Natural killer cell treated with Interleukin-12 subunit alpha and Interleukin-12 subunit beta and Interleukin-15 and Interleukin-18, amount 100 ng/mL, for 72 hours (primary cell): ENCODE results near the gene BRD4. TPM values are rescaled to one million over a fixed set of nuclear protein-coding genes. Genes with fewer than 3 reads are reported as not detected.

Source experiments
- ATAC-seq, 2 donors: fragments of 150-1000 bp; cut with Tn5 transposase in 1 of 2; sonication (Bioruptor Pico), chemical (Tn5 transposase) in 1 of 2; 2 replicates each; pipeline ENCODE4 v1.10.0; 2021
- DNase-seq: peaks from one replicate; pipeline ENCODE4 v3.0.0; 2022; ENCODE audit warnings: low spot score
- H3K27ac Mint-ChIP-seq, 2 donors: 1 replicate in 1 of 2; 2 replicates in 1 of 2; pipeline ENCODE4 v1.8.0; 2022; ENCODE audit warnings: mixed read lengths in 2 of 2, mild to moderate bottlenecking in 1 of 2, moderate library complexity in 1 of 2
- H3K27me3 Mint-ChIP-seq, 2 donors: 1 replicate in 1 of 2; 2 replicates in 1 of 2; pipeline ENCODE4 v1.8.0; 2022; ENCODE audit warnings: mixed read lengths in 2 of 2
- H3K36me3 Mint-ChIP-seq: one replicate; pipeline ENCODE4 v1.8.0; 2022; ENCODE audit warnings: mixed read lengths
- H3K4me1 Mint-ChIP-seq, 2 donors: 1 replicate in 1 of 2; 2 replicates in 1 of 2; pipeline ENCODE4 v1.8.0; 2022; ENCODE audit warnings: low read depth in 2 of 2, mixed read lengths in 2 of 2, mild to moderate bottlenecking in 1 of 2
- H3K4me3 Mint-ChIP-seq: one replicate; pipeline ENCODE4 v1.8.0; 2022; ENCODE audit warnings: mixed read lengths
- H3K9me3 Mint-ChIP-seq: 2 replicates; pipeline ENCODE4 v1.8.0; 2022; ENCODE audit warnings: mixed read lengths
- total RNA-seq, 2 donors: library from RNA; stranded (reverse); gene quantifications; one replicate each; pipeline ENCODE4 v1.2.3, GENCODE V29; 2022

Gene BRD4
- total RNA-seq, 2 donors from 2014 or later: 111 to 161 TPM

DNA sequence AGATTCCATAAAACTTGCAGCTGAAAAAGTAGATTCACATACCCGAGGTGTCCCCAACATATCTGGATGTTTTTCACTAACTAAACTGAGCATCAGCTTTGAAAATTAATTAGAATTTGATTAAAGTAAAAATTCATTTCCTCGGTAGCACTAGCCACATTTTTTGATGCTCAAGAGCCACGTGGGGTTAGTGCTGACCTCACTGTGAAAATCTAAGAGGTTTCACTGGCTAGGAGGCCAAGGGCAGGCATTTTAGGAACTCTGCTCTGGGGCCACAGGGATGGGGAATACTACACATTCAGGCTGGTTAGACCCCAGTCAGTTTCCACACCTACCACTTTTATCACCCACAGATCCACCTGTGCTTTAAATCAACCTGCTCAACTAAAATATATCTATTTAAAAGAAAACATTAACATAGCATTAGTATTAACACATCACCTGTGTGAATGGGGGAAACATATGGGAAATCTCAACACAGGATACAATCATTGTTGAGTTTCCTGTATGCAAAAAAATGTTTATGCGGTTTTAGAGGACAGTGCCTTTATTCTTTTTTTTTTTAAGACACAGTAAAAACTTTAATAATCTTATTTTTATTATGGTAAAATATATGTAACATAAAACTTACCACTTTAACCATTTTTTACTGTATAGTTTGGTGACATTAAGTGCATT lies 45.5 kb downstream of the BRD4 start:
- H3K27ac Mint-ChIP-seq: peak overlapping the region; percentile 73 to 80
- peak overlapping the region; percentile 15 for H3K4me3 Mint-ChIP-seq
- H3K27me3 Mint-ChIP-seq: no peaks in the 10 kb centered on the region
- H3K36me3 Mint-ChIP-seq: no peaks in the 10 kb centered on the region
- DNase-seq (no peak), ATAC-seq (no peak)
- no peaks in the 10 kb centered on the region for H3K9me3 Mint-ChIP-seq
- H3K4me1 Mint-ChIP-seq: peaks cover 79 to 92% of the 10 kb centered on the region in 2 donors

DNA sequence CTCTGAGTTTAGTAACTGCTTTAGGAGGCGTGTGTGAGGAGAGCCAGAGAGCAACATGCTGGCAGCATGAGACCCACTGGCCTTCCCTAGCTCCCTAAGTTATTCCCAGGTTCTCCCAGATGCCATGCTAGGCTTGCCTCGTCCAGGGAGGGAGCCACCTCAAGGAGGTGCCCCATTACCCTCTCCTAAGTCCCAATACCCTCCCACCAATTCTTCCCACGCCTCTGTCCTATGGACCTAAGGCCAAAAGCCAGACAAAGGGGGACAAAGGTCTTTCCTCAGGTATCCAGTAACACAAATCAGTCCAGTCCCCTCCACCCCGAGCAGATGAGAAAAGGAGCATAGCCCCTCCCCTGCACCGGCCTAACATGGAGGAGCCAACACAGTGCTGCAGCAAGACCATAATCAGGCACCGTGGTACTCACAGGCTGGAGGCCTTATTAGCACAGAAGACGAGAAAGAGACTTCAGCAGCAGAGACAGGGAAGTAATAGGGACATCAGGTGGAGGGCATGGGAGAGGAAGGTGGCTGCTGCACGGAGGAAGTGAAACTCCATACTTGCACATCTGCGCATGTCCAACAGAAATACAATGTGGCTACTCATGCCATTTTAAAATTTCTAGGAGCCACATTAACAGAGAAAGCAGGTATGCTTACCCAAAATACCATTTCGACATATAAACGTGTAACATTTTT lies 46.3 kb downstream of the BRD4 start:
- peak overlapping the region; percentile 10 for H3K4me3 Mint-ChIP-seq
- peaks cover 79 to 91% of the 10 kb centered on the region in 2 donors for H3K4me1 Mint-ChIP-seq
- H3K36me3 Mint-ChIP-seq: no peaks in the 10 kb centered on the region
- DNase-seq (no peak), ATAC-seq (no peak)
- no peaks in the 10 kb centered on the region for H3K27me3 Mint-ChIP-seq
- H3K9me3 Mint-ChIP-seq: no peaks in the 10 kb centered on the region
- peak overlapping the region in 1 of 2 donors; percentile 67 for H3K27ac Mint-ChIP-seq

DNA sequence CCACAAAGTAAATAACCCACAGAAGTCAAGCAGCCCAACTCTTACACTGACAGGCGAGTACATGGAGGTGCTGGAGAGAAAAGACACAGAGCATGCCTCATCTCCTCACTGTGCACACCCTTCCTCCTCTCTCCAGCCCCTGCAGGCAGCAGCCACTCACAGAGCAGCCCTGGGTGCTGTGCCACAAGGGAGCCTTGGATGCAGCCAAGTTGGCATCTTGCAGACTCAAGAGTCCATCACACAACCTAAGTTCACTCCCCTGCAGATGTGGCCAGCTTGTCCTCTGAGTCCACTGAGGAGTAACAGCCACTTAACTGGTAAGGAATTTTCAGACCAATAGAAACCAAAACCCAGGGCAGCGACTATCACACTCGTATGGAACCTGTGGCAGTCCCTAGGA lies 47.4 kb downstream of the BRD4 start:
- no peak overlapping the region for H3K4me3 Mint-ChIP-seq
- ATAC-seq: no peak
- no peaks in the 10 kb centered on the region for H3K9me3 Mint-ChIP-seq
- H3K27me3 Mint-ChIP-seq: no peaks in the 10 kb centered on the region
- DNase-seq: no peak
- H3K27ac Mint-ChIP-seq: peak overlapping the region; percentile 63 to 71
- H3K4me1 Mint-ChIP-seq: peaks cover 78 to 91% of the 10 kb centered on the region in 2 donors
- no peaks in the 10 kb centered on the region for H3K36me3 Mint-ChIP-seq

DNA sequence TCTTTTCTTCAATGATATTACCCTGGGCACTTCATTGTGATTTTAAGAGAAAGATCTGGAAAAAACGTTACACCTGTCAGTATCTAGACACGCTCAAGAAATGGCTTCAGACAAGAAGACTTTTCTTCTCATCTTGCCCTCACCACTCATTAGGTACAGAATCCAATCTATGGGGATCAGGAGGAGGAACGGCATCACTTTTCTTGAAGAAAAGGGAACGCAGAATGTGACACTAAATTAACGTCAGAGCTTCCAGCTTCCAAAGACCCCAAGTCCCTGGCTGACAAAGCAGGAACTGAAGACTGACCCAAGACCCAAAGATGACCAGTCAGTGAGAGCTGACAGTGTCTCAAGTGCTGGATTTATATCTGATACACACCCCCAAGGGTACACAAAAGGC lies 48.2 kb downstream of the BRD4 start:
- Mint-ChIP-seq H3K9me3 (no peaks in the 10 kb centered on the region), H3K4me1 (peaks cover 78 to 91% of the 10 kb centered on the region in 2 donors), H3K36me3 (no peaks in the 10 kb centered on the region), H3K27me3 (no peaks in the 10 kb centered on the region), H3K27ac (peak overlapping the region; percentile 63 to 71), H3K4me3 (peak overlapping the region; percentile 62)
- DNase-seq (no peak), ATAC-seq (no peak)

DNA sequence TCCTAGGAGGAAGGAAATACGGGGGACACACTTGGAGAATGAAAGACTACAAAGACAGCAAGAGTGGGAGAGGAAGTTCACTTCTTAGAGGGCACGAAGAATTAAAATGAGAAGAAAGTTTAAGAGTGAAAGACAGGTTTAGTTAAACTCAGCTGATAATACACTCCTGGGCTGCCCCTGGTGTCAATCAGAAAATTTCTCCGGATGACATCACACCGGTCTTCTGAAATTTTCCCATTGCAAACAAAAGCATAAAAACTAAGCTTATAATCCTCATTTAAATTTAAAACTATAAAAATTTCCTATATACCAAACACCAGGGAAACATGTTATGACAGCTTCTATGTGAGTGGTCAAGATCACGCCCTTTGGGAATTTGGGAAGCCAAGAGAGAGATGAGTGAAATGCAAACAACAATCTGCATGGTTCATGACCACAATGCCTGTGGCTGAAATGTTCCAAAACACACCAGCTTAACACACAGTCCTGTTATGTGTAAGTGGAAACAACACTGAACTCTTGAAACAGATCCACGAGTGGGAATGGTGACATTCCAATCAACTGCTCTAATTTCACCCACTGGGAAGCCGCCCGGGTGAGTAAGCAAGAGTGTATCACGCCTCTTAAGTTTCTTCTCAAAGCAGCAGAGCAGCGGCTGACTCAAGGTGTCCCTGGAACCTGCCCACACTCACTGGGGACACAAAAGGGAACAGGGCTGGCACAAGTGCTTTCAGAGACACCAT lies 49.0 kb downstream of the BRD4 start:
- ATAC-seq (peak in 1 of 2 donors; percentile 28), DNase-seq (no peak)
- Mint-ChIP-seq H3K27me3 (no peaks in the 10 kb centered on the region), H3K4me1 (peaks cover 71 to 83% of the 10 kb centered on the region in 2 donors), H3K4me3 (peak overlapping the region; percentile 62), H3K36me3 (no peaks in the 10 kb centered on the region), H3K9me3 (no peaks in the 10 kb centered on the region), H3K27ac (peak overlapping the region; percentile 63 to 71)

DNA sequence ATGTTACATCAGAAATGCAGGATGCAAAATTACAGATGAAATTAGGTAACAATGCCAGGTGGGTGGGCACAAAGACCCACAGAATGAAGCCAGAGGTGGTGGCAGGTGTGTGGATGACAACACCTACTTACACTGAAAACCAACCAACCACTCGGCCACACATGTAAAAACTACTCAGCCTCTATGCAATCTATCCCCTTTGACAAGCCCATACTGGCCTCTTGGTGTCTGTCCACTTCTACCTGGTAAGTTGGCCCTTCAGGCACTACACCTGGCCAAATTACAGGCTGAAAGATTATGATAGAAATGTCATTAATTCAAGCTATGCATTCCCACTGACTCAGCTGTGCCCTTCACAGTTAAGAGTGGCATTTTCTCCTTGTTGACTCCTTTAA lies 50.0 kb downstream of the BRD4 start:
- Mint-ChIP-seq H3K36me3 (no peaks in the 10 kb centered on the region), H3K27me3 (no peaks in the 10 kb centered on the region), H3K4me1 (peaks cover 65 to 73% of the 10 kb centered on the region in 2 donors), H3K4me3 (peak overlapping the region; percentile 18), H3K27ac (peak overlapping the region; percentile 45 to 65), H3K9me3 (no peaks in the 10 kb centered on the region)
- DNase-seq (no peak), ATAC-seq (no peak)

DNA sequence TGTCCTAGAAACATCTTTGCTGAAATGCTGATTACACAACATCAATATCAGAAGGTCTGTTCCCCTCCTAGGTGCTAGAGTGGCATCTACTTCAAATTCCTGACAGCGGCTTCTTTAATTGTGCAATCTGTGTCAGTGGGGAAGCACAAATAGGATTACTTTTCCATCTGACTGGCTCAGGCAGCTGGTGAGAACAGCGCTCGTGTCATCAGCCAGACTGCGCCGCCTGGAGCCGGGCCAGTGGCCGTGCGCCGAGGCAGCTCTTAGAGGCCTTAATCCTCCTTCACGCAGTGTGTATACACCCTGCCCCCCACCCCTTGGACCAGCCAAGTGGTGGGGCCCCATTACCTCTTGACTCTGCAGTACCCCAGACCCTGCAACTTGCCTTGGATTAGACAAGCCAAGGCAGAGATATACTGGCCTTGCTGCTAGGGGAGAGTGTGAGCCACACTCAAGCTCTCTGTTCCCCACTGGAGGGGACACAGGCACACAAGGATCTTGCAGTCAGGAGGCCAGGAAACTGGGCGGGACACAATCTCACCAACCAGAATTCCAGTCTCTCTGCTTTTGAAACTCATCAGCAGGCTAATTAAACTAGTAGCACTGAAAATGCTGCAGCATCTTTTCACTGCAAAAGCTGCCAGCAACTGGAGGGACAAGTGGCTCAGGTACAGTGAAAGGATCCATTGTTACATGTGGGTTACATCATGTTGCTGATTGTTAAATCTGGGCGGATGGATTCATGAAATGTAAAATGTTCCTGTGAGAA lies 51.2 kb downstream of the BRD4 start:
- Mint-ChIP-seq H3K27ac (peak overlapping the region; percentile 65 to 92), H3K27me3 (no peaks in the 10 kb centered on the region), H3K4me1 (peaks cover 68 to 71% of the 10 kb centered on the region in 2 donors), H3K36me3 (no peaks in the 10 kb centered on the region), H3K9me3 (no peaks in the 10 kb centered on the region), H3K4me3 (no peak overlapping the region)
- peak; percentile 24 to 27 for ATAC-seq
- no peak for DNase-seq

DNA sequence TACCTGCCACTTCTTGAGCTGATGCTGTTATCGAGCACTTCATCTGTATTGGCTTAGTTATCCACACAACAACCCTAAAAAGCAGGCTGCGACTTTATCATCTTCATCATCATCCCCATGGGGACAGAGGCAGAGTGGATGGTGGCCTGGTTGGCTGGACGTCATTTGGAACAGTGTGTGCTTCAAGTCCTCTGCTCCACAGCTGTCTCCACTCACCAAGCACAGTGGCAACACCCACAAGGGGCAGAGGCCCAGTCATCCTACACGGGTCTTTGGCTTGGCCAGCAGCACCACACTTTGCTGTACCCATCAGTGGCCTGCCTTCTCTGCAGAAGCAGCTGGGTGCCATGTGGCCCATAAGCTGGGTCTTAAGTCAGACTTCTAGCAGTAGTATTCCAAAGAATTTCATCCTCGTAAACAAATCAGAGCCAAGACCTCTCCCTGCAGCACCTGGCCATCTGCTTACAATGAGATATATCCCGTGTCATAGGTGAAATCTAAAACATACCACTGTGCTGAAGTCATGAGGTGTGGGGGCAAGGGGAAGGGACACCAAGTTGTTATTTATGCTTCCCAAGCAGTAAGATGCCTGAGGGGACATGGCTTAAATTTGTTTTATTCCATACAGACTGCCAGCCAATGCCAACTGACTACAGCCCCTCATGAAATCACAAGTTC lies 52.2 kb downstream of the BRD4 start:
- ATAC-seq (peak in 1 of 2 donors; percentile 41), DNase-seq (no peak)
- Mint-ChIP-seq H3K9me3 (no peaks in the 10 kb centered on the region), H3K27ac (peak overlapping the region; percentile 18 to 36), H3K4me3 (no peak overlapping the region), H3K36me3 (no peaks in the 10 kb centered on the region), H3K4me1 (peaks cover 65 to 69% of the 10 kb centered on the region in 2 donors), H3K27me3 (no peaks in the 10 kb centered on the region)

DNA sequence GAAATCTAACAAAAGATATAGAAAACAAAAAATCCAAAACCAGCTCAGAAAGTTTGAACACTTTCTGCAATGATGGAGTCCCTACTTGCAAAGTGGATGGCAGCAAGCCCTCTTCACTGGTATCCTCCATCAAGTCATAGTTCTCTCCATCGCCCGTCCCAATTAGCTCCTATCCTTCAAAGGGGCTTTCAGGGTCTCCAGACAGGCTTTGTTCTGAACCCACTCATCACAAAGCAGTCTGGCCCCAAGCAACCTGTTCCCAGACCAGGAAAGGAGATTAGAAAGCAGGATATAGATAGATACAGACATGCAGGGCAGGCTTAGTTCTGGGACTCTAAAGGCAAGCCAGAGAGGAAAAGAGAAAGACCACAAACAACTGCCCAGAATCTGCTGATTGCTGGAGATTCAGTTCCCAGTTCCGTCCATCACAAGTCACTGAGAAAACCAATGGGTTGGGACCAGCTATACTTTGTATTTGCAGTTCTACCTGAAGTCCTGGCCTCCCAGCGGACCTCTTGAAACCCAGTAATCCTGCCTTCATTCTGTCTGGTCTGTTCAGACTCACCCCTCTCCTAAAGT lies 52.9 kb downstream of the BRD4 start:
- ATAC-seq: no peak
- H3K4me3 Mint-ChIP-seq: no peak overlapping the region
- DNase-seq: no peak
- H3K27ac Mint-ChIP-seq: peak overlapping the region in 1 of 2 donors; percentile 36
- H3K27me3 Mint-ChIP-seq: no peaks in the 10 kb centered on the region
- no peaks in the 10 kb centered on the region for H3K36me3 Mint-ChIP-seq
- H3K9me3 Mint-ChIP-seq: no peaks in the 10 kb centered on the region
- peaks cover 57 to 62% of the 10 kb centered on the region in 2 donors for H3K4me1 Mint-ChIP-seq

DNA sequence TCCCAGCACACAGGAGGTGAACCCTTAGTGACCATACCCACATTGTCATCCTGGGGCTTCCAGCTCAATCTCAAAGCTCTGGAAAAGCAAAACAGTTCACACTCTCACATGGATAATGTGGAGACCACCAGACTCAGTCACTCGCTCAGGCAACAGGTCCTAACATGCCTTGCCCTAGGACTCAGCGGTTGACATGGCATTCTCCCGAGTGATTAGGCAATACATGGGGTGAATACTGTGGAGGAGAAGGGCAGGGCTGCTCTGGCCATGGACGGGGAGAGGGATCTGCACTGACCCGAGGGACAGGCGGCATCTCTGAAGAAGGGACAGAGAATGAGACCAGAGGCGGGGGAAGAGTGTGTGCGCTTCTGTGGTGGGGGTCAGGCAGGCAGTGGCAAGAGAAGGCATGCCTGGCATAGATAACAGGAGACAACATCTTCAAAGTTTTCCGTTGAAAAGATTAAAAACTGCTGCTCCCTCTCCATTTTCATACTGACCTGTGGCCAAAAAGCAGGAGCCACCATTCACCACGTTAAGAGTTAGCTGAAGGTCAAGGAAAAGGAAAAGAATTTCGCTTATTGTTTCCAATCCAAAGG lies 55.6 kb downstream of the BRD4 start:
- no peak for ATAC-seq
- no peaks in the 10 kb centered on the region for H3K36me3 Mint-ChIP-seq
- peak overlapping the region in 1 of 2 donors; percentile 26 for H3K27ac Mint-ChIP-seq
- no peak for DNase-seq
- peaks cover 38 to 57% of the 10 kb centered on the region in 2 donors for H3K4me1 Mint-ChIP-seq
- H3K9me3 Mint-ChIP-seq: no peaks in the 10 kb centered on the region
- H3K27me3 Mint-ChIP-seq: no peaks in the 10 kb centered on the region
- H3K4me3 Mint-ChIP-seq: no peak overlapping the region

DNA sequence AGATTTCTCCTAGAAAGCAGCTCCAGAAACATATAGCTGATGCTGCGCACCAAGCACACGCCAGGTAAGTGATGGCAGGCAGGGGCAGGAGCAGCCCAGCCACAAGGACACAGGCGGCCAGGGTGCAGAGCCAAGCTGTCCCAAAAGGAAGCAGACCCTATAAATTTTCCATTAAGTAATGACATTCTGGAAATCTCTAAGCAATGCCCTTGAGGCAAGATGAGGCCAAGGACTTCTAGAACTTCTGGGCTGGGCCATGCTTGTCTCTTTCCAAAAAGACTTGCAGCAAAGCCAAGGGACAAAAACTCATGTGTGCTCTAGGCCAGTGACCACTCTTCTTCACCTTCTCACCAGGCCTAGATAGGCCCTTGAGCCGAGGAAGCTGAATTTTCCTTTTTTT lies 57.9 kb downstream of the BRD4 start:
- Mint-ChIP-seq H3K27ac (no peak overlapping the region), H3K9me3 (no peaks in the 10 kb centered on the region), H3K4me3 (no peak overlapping the region), H3K36me3 (peaks cover 8% of the 10 kb centered on the region), H3K4me1 (peaks cover 38 to 59% of the 10 kb centered on the region in 2 donors), H3K27me3 (no peaks in the 10 kb centered on the region)
- ATAC-seq (no peak), DNase-seq (no peak)

DNA sequence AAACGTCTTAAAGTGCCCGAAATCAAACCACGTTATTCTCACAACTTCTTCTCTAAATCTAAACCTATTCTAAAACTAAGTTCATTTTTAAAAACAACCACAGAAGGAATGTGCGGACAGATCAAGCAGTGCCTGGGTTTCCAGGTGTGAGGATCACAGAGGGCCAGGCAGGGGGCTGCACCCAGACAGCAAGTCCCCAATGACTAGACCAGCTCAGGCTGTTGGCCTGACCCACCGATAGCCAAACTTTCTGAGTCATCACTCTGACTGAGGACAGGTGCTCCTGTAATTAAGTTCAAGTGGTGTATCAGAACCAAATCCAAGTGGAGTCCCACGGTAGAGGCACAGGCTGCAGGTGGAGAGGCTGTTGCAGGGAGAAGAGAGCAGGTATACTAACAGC lies 62.5 kb downstream of the BRD4 start:
- Mint-ChIP-seq H3K36me3 (peaks cover 8% of the 10 kb centered on the region), H3K4me1 (peaks cover 34 to 61% of the 10 kb centered on the region in 2 donors), H3K9me3 (no peaks in the 10 kb centered on the region), H3K27me3 (no peaks in the 10 kb centered on the region), H3K4me3 (no peak overlapping the region), H3K27ac (peak overlapping the region; percentile 21 to 31)
- ATAC-seq: no peak
- DNase-seq: no peak
